ENCODE data around the gene ELOVL5.

Gene ELOVL5

DNA sequence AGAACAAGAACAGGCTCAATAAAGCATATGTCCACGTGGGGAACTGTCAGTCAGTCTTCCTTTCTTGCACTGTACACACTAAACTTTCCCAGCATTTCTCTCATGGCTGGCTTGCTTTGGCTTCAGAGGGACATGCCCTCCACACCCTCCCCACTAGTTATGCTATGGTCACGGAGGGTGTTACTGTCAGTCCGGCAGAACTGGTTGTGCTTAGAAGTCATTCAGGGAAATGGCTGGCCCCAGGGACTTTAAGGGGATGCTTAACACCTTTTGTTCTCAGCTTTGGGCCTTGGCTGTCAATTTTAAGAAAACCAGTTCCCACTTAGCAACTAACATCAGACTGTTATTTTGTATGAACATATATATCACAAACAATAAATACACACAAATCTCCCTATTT is 55.1 kb downstream of the ELOVL5 start:
- TF ChIP-seq, protein P1, sequence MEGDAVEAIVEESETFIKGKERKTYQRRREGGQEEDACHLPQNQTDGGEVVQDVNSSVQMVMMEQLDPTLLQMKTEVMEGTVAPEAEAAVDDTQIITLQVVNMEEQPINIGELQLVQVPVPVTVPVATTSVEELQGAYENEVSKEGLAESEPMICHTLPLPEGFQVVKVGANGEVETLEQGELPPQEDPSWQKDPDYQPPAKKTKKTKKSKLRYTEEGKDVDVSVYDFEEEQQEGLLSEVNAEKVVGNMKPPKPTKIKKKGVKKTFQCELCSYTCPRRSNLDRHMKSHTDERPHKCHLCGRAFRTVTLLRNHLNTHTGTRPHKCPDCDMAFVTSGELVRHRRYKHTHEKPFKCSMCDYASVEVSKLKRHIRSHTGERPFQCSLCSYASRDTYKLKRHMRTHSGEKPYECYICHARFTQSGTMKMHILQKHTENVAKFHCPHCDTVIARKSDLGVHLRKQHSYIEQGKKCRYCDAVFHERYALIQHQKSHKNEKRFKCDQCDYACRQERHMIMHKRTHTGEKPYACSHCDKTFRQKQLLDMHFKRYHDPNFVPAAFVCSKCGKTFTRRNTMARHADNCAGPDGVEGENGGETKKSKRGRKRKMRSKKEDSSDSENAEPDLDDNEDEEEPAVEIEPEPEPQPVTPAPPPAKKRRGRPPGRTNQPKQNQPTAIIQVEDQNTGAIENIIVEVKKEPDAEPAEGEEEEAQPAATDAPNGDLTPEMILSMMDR (conservative IDR thresholded peaks at IDR 0.05; ENCODE audit: low read depth, low read length): no peak
- no peak overlapping the region for H3K4me3 ChIP-seq (ENCODE audit: low read depth, low read length)
- no peak for DNase-seq (ENCODE audit: low read depth)

DNA sequence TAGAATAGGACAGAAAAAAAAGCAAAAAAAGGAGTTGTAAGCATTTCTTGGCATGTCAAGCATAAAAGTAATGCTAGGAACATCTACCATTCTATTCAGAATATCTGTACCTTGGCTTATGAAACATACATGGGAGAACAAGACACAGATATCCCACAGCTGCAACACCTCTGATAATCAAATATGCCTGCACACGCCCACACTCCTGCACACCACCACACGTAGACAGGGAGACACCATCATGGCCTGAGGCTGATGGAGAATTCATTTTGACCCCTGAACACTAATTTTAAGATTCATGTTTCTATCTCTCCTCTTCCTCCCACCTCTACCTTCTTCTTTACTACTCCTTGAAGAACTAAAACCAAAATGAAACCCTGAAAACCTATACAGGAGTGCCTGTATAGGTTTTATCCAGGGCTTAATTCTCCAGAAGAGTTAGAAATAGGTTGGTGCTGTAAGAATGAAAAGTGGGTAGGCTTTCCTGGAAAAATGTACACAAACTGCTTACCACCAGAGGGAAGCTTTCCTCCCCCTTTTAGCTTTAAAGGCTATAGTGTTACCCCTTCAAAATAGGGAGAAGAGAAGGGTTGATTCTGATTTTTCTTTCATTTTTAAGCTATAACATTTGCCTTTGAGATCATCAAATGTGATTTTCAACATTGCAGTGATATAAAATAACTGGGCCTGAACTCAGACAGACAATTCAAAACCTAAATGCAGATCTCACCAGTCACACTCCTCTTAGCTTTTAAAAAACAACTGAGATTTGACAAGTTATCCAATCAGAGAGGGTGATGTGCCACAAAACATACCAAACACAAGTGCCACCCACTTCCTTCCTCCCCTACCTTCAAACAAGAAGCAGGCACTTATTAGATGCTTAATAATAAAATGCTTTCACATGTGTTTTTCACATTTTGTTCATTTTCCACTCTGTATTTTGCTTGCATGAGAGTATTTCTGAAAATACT is 57.9 kb downstream of the ELOVL5 start:
- no peak overlapping the region for H3K4me3 ChIP-seq (ENCODE audit: low read depth, low read length)
- TF ChIP-seq, protein P1 (conservative IDR thresholded peaks at IDR 0.05; ENCODE audit: low read depth, low read length): no peak
- no peak for DNase-seq (ENCODE audit: low read depth)

DNA sequence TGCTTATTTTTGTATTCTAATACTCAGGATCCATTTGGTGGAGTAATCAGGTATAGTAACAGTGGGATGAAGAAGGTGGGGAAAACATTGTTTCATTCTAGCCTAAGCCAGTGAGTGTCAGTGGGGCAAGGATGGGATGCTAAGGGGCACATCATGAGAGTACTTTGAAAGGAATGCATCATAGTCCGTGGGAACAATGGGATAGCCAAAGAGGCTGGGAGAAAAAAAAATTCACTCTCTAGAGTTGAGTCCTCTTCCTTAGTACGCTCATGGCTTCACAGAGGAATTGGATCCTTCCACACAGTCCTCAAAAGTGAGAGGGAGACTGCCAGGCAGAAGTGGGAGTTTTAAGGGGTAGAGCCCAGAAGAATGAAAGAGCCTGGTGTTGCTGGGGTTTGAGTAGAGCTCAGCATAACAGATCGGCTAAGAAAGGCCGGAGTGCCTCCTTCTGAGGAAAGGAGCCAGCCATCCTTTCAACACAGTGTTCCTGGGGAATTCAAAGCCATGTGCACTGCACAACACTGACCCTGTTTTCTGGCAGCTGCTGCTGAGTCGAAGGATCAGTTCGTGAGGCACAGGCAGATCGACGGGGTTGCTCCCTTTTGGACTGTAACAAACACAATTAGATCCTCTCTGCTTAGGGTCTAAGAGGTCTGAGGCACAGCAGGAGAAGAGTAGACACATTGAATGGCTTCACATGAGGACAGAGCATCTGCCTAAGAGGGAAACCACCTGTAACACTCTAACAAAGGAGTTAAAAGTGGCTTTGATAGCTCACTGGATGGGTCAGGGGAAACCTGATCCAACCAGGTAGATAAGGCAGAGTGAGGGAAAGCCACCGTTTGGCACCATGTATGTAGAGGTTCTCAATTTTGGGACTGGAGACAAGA is 61.2 kb downstream of the ELOVL5 start:
- H3K4me3 ChIP-seq (ENCODE audit: low read depth, low read length): no peak overlapping the region
- TF ChIP-seq, protein P1 (conservative IDR thresholded peaks at IDR 0.05; ENCODE audit: low read depth, low read length): no peak
- peak; percentile 56 for DNase-seq (ENCODE audit: low read depth)

DNA sequence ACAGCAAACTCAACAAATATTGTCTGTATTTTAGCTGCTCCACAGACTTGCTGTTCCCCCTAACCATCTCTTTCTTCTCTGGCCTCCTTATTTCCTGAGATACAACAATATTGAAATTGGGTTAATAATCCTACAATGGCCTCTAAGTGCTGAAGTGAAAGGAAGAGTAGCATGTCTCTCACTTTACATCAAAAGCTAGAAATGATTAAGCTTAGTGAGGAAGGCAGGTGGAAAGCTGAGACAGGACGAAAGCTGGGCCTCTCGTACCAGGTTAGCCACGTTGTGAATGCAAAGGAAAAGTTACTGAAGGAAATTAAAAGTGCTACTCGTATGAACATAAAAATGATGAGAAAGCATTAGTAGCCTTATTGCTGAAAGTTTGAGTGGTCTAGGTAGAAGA is 63.8 kb downstream of the ELOVL5 start:
- no peak overlapping the region for H3K4me3 ChIP-seq (ENCODE audit: low read depth, low read length)
- no peak for DNase-seq (ENCODE audit: low read depth)
- TF ChIP-seq, protein P1 (conservative IDR thresholded peaks at IDR 0.05; ENCODE audit: low read depth, low read length): no peak

GRCh38 chr6:53282741-53283140 is 66.0 kb downstream of the ELOVL5 start:
- H3K4me3 ChIP-seq (ENCODE audit: low read depth, low read length): no peak overlapping the region
- peak; percentile 67 for DNase-seq (ENCODE audit: low read depth)
- TF ChIP-seq, protein P1 (conservative IDR thresholded peaks at IDR 0.05; ENCODE audit: low read depth, low read length): peak; percentile 16

- peak; percentile 35 for DNase-seq (ENCODE audit: low read depth)
- H3K4me3 ChIP-seq (ENCODE audit: low read depth, low read length): no peak overlapping the region
- TF ChIP-seq, protein P1 (conservative IDR thresholded peaks at IDR 0.05; ENCODE audit: low read depth, low read length): no peak
Observed at GRCh38 chr6:53282234-53282633, 66.5 kb downstream of the ELOVL5 start.
